ENCODE data around the gene ATG9A. TPM values are rescaled to one million over a fixed set of nuclear protein-coding genes. Genes with fewer than 3 reads are reported as not detected.

The ATG9A gene
- total and polyA plus RNA-seq, 9 of the 15 experiments (the other 6 are each of a cell fraction or from before 2014, with no cell fraction given), result 0.25 to 65.6 (median 23.4) TPM

- FAIRE-seq, result no peak
- Histone ChIP-seq H3K9me1 (ENCODE audit: control insufficient read depth, insufficient read depth, low read length) (no peaks in the 10 kb centered on the region), H2AFZ (ENCODE audit: low read depth, low read length) (peak overlapping the region; percentile 88), H3K9me3 (replicated peaks; ENCODE audit: control insufficient read depth, insufficient read depth, low read depth, low read length) (no peaks in the 10 kb centered on the region), H3K79me2 (ENCODE audit: control insufficient read depth, insufficient read depth, low read length) (peaks cover 42% of the 10 kb centered on the region), H4K20me1 (replicated peaks; ENCODE audit: control insufficient read depth, insufficient read depth, low read length) (no peaks in the 10 kb centered on the region), H3K4me1 (replicated peaks in 1 of 2; ENCODE audit: control insufficient read depth in 2 of 2, insufficient read depth in 2 of 2, low read length in 2 of 2) (peaks cover 13 to 25% of the 10 kb centered on the region in 2 experiments; a peak in 4 of 5 replicates), H3K4me2 (ENCODE audit: insufficient read depth, low read length) (peak overlapping the region; percentile 100), H3K36me3 (ENCODE audit: control insufficient read depth, insufficient read depth, low read length) (peaks cover 50% of the 10 kb centered on the region; the same call in 2 of the 3 replicates), H3K9ac (ENCODE audit: insufficient read depth in 1 of 2, low read depth in 2 of 2, low read length in 2 of 2) (peak overlapping the region; percentile 90 to 94), H3K4me3 (peak overlapping the region; percentile 80), H3K27me3 (ENCODE audit: control insufficient read depth in 2 of 2, insufficient read depth in 2 of 2, low read length in 2 of 2) (no peaks in the 10 kb centered on the region), H3K27ac (ENCODE audit: extremely low read depth, low read depth, low read length) (peak overlapping the region; percentile 97)
- ATAC-seq, result peak; percentile 66
- intact Hi-C loops (cut with micrococcal nuclease) (loop anchor here (2.0 kb wide), 1 partner anchor 31 kb away; the partner anchor contains the start of gene ZFAND2B), in situ Hi-C loops (cut with MboI) (no loop called here)
- ChIA-PET POLR2A (interaction anchor here (0.6 to 1.7 kb wide), 12 partner anchors 9 to 119 kb away, joined by 3 to 9 read pairs (median 4); partner anchors contain the start of genes DNAJB2 and ZFAND2B), CTCF (ENCODE audit: low intra/inter-chr PET ratio) (no interaction called here)
- DNase-seq (ENCODE audit: extremely low read depth in 1 of 4, low spot score in 3 of 4), result peak in 3 of 4 experiments; percentile 30 to 50 (median 39)
- no TSS peak for BruUV-seq (replicated peaks)
- 3% methylated on average over 26 of the region's 45 CpGs for WGBS (ENCODE audit: insufficient coverage, low coverage, missing lambda C conversion rate)
- TF ChIP-seq AFF4 (CRISPR knock-in tag; IDR thresholded peaks at IDR 0.05) (0 out of 2 replicates have a peak, but pooled peaks have one; percentile 5), IRF2 (CRISPR knock-in tag; IDR thresholded peaks at IDR 0.05) (no peak), PYGO2 (tag; IDR thresholded peaks at IDR 0.05) (no peak), HNRNPUL1 (IDR thresholded peaks at IDR 0.05; ENCODE audit: low read length) (no peak), NFATC3 (IDR thresholded peaks at IDR 0.05) (no peak), NFXL1 (CRISPR knock-in tag; IDR thresholded peaks at IDR 0.05) (no peak), ZBTB7A (IDR thresholded peaks at IDR 0.05; ENCODE audit: borderline replicate concordance, control insufficient read depth, low read depth, low read length) (peak; percentile 97), DACH1 (IDR thresholded peaks at IDR 0.05; ENCODE audit: partially characterized antibody) (no peak), PRDM10 (IDR thresholded peaks at IDR 0.05; ENCODE audit: partially characterized antibody) (peak; percentile 4), LCOR (CRISPR knock-in tag; IDR thresholded peaks at IDR 0.05) (no peak), SMAD1 (IDR thresholded peaks at IDR 0.05; ENCODE audit: low read depth, low read length, partially characterized antibody) (no peak), KLF6 (CRISPR knock-in tag; IDR thresholded peaks at IDR 0.05; ENCODE audit: borderline replicate concordance) (no peak)
Observed at GRCh38 chr2:219175928-219176817, 53.3 kb downstream of the ATG9A start.
